Islet of Langerhans (tissue), 1 donor: ENCODE data around the gene AOX1.
"Not testable (repeated sequence)": the region's sequence is repeated elsewhere in the genome, so short reads cannot be mapped to it uniquely, and the experiment has no call there.

Source experiments
- FAIRE-seq: peaks from one replicate; lab custom pipeline; 2011; peaks lifted over from hg19 to GRCh38; lab: Jason Lieb, UNC

The AOX1 gene

DNA sequence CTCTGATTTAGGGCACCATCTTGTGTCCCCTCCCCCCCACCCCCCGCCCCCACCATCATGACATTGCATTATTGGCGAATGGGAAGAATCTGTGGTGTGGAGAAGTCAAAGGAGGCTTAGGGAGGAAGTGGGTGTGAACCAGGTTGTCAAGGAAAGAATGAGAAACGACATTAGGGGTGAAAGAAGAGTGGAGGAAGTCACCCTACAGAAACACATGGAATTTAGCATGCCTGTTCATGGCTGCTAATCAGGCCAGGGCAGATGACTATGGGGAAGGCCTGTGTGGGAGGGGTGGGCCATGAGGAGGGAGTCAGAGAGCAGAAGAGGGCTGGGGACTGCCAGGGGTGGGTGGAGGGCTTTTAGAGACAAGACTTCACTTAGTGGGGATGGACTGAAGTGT, 81.6 kb downstream of the AOX1 start:
- no peak for FAIRE-seq

DNA sequence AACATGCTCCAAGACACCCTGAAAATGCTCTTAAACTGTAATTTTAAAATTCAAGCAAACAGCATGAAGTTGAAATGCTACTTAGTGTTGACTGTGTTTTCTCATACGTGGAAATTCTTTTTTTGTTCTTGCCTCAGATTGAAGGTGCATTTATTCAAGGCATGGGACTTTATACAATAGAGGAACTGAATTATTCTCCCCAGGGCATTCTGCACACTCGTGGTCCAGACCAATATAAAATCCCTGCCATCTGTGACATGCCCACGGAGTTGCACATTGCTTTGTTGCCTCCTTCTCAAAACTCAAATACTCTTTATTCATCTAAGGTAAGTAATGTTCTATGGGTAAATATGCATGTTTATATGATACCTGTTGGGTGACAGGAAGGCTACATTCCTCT, 82.7 kb downstream of the AOX1 start:
- no peak for FAIRE-seq

DNA sequence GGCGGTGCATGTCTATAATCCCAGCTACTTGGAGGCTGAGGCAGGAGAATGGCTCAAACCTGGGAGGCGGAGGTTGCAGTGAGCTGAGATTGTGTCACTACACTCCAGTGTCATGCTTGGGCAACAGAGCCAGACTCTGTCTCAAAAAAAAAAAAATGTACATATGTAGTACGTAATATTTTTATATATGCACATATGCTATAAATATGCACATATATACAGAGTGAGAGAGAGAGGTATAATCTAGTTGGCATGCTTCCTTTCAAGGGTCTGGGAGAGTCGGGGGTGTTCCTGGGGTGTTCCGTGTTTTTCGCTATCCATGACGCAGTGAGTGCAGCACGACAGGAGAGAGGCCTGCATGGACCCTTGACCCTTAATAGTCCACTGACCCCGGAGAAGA, 83.5 kb downstream of the AOX1 start:
- no peak for FAIRE-seq

DNA sequence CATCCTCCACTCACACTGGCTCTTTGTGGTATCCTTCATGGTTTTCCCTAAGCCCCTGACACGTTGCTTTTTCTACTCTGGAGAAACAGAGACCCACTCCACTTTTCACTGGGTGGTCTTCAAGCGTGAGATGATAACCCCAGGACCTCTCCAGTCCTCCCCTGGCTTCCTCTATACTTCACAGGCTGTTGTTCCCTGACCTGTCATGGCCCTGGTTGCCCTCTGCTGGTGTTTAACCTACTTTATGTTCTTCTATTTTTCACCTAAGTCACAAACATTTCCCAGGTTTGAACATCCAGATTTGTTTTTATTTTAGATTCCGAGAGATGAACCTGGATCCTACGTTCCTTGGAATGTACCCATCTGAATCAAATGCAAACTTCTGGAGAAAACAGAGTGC, 84.5 kb downstream of the AOX1 start:
- FAIRE-seq, result no peak

DNA sequence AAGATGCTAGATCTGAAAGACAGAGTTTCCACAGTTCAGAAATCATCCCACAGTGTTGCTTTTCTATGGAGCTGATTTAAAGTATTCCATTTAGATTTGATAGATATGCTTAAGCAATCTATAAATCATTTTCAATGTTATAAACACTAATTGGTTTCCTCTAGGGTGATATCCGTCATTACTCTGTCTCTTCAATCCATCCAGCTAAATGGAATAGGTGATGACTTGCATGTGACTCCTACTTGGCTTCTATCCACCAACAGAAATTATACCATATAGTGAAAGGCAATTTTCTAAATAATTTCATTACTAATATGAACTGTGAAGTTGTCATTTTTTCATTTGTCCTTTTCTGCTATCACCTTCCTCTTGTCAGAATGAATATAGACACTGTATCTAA, 84.9 kb downstream of the AOX1 start:
- no peak for FAIRE-seq

DNA sequence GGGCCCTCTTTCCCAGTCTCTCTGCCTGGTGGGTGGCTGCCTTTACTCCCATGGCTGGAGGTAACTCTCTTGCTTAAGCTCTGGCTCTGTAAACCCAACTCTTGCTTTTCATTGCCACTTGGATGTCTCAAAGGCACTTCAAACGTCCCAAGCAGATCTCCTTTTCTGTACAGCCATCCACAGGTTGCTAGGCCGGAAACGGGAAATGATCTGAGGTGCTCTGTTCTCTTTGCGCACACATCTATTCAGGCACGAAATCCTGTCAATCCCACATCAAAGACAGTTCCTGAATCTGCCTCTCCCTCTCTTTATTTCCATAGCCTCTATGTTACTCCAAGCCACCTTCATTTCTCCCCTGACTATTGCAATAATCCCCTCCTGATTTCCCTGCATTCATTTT, 87.4 kb downstream of the AOX1 start:
- FAIRE-seq, result no peak

DNA sequence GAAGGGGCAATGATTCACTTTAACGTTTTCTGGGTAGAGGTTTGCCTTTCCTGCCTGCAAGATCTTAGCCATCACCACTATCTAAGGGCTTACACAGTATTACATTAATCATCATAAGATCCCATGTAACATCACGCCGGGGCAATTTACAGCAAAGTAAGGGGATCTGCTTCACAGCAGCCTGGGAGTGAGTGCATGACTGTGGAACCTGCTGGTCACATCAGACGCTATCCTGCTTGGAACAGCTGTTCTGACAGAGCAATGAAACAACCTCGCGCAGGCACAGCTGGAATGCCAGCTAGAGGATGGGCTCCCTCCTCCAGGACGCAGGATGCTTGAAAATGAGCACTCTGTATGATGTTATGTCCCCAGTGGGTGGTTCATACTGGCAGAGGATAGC, 89.0 kb downstream of the AOX1 start:
- FAIRE-seq, result no peak

DNA sequence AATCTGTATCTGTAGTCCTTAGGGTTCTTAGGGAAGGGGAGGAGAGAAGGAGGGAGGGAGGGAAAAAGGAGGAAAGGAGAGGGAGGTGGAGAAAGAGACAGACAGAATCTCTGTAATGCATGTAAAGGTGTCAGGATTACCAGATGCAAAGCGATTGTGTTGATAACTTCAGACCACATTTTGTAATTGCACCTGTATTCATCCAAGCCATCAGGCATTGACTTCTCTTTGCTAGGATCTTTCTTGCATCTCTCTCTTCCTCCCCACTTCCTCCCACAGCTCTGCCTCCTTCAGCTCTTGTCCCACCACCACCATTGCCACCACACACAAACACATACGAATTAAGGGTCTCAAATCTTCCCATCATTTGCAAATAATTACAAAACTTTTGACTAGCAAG, 91.4 kb downstream of the AOX1 start:
- FAIRE-seq, result no peak

DNA sequence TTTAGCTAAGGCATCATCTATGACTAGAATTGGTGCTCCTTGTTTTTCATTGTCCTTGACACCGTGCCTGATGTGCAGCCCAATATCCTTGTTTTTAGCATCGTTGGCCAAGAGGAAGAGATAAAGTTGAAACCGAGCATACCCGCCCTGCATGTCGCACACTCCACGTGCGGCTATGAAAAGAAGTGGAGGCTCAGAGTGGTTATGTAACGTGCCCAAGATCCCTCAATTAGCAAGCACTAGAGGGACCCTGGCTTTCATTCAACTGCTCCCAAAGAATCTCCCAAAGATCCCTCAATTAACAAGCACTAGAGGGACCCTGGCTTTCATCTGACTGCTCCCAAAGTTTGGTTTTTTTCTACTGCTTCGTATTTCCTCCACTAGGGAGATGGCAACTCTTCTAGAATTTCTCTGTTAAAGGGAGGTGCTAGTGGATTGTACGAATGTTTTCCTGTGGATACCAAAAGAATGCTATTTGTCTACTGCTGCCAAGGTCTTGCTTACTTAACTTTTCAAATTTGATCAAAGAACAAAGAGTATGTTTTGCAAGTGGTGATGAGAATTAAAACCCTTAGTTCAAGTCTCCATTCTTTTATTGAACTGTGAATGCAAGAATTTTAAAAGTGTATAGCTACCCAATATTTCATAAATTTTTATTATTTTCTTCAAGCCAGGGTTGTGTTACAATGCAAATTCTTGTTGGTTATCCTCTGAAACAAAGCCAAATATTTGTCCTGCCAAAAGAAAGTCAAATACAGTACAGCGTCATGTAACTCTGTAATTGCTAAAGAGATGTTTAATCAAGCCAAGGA, 92.1 kb downstream of the AOX1 start:
- FAIRE-seq, result no peak

DNA sequence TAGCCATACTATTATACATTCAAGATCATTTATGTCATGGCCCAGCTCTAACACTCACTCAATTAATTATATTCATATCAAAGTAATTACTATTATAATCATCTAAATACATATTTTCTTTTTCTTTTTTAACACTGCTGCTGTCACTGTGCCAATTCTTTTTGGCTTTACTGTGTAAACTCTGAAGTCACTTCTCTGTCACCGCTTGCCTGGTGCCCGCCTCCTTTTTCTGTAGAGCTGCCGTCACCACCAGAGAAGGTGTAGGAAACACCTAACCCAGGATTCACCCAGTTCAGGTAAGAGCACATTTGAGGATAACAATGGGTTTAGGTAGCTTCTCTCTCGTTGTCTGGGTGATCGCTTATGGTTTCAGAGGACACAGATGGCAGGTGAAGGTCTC, 93.3 kb downstream of the AOX1 start:
- no peak for FAIRE-seq

DNA sequence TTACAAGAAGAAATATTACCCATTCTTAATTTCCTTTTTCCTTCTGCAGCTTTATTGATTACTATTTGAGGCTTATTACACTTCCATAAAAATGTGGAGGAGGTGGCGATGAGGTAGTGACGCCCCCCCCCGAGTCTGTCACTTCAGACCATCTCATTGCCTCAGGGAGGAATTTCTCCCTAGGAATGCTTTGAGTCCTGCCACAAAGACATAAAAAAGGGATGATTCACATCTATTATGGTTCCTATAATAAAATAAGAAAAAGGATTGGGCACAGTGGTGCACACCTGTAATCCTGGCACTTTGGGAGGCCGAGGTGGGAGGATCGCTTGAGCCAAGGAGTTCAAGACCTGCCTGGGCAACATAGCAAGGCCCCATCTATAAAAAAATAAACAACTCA, 93.7 kb downstream of the AOX1 start:
- FAIRE-seq, result no peak

DNA sequence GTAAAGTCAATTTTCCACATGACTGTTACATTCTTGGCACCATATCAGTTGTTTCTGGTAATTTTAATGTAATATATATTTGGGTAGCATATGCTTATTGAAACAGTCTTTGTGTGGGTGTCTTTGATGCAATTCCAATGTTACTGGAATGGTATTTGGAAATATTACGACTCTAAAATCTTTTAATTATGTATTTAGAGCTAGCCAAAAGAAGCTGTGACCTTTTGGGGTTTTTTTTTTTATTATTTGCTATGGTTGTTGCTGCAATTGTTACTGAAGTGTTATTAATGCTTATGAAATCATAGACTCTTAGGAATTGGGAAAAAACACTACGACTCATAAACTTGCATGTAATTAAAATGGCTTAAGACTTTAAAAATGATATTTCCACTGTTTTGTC, 95.9 kb downstream of the AOX1 start:
- FAIRE-seq, result no peak

DNA sequence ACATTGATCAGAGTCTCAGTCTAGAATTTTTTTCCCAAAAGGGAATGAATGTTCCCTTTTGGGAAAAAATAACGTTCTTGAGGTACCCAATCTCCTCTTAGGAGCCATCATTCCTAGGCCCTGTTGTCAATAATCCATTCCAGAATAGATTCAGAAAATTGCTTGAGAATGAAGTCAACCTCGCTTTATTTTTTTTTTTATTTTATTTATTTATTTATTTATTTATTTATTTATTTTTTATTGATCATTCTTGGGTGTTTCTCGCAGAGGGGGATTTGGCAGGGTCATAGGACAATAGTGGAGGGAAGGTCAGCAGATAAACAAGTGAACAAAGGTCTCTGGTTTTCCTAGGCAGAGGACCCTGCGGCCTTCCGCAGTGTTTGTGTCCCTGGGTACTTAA, 96.6 kb downstream of the AOX1 start:
- not testable (repeated sequence) for FAIRE-seq

DNA sequence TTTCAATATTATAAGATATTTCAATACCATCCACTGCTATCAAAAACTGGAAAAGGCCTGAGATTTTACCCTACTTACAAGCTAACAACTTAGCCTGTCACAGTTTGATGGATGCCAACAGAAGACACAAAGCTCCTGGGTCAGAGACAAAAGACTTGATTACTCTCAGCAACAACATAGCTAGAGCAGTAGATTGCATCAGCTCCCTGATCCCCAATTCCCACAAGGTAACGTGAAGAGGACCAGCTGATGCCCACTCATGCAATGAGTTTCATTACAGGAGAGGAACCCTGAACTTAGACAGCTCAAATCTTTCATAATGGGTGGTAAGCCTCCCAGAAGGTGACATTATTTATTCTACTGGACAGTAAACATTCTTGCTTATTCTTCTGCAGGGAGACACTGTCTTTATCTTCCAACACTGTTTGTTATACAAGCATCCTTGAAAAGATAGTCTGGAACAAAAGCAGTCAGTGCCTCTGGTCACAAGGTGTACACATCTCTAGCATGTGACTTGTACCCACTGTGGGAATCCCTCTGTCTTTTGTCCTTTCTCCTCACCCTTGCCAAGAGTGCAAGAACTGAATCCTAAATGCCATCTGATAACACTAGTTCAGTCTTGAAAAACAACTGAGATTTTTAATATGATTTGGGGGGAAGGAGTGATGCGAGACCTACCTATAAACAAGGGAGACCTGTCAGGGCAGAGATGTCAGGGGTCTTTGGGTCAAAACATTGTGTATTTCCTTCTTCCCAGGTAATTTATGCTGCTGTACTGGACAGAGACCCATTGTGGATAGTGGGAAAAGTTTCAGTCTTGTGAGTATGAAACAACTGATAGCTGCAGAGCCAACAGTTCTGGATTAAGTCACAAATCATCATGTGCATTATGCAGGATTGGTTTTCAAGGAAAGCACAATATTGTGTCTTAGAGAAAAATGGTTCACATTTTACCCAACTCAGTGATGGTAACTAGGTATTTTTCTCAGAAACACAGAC, 102.4 kb downstream of the AOX1 start:
- FAIRE-seq, result no peak

DNA sequence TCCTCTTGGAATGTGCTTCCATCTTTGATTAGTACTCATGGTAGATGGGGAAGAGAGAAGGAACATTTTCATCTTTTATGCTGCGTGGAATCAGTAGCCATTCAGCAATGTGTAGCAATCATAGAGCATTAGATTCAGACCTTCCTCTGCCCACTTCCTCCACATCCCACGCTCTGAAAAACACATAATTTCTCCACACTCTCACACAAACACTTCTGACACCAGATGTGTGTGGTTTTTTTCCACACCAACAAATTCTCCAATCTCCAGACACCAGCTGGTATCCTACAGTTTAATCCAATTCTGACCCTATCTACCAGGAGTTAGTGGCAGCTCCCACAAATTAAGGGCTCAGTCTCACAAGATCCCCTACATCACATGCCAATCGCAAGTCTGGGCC, 103.3 kb downstream of the AOX1 start:
- no peak for FAIRE-seq

DNA sequence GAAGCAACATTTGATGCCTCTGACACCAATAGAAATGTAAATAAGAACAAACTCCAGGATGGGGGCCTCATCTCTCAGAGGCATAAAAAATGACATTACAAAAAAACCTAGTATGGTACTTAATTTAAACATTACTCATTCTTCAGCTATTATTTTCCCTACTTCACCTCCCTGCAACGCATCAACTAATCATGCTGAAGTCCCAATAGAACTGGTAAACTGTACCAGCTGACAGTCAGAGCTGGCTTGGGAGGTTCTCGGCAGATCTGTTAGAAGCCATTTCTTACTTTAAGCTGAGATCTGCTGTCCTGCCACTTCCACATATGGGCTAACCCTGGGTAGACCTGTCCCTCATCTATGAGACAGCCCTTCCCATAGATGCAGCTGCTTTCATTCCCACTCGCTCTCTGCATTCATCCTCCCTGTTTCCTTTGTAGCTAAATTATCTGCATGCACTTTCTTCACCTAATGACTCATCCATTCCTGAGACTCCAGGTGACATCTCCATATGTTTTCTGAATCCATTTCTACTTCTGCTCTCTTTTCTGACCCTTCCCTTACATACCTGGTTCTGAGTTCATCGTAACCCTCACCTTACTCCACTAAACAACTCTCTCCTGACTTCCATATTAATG, 108.1 kb downstream of the AOX1 start:
- no peak for FAIRE-seq

DNA sequence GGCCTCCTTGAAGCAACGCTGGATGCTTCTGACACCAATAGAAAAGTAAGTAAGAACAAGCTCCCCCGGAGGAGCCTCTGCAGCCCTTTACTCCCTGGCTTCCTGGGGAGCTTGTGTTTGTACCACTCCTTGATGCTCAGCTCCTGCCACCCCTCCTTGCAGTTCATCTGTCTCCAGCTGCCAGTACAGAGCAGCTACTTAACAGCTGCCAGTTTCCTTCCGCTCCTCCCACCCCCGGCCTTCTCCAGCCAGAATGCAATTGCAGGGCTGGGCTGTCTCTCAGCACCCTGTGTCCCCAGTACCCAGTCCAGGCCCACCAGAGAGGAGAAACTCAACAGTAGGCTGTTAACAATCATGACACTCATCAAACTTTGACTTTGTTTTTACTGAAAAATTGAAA, 109.4 kb downstream of the AOX1 start:
- no peak for FAIRE-seq

DNA sequence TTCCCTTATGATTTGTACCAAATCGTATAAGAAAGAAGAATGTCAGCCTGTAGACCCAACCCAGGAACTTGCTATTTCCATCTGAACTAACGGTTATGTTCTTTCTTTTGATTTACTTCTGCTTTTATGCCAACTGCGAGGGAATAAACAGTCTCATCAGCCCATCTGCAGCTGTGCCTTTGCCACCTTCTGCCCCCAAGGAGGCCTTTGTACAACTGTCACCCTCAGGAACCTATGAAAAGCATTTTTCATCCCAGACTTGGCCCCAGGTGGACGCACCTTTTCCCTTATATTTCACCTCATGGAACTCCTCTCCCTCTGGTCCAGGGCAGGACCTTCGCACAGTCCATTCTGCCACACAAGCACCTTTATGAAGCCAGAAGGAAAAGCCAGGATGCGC, 109.8 kb downstream of the AOX1 start:
- FAIRE-seq, result no peak

DNA sequence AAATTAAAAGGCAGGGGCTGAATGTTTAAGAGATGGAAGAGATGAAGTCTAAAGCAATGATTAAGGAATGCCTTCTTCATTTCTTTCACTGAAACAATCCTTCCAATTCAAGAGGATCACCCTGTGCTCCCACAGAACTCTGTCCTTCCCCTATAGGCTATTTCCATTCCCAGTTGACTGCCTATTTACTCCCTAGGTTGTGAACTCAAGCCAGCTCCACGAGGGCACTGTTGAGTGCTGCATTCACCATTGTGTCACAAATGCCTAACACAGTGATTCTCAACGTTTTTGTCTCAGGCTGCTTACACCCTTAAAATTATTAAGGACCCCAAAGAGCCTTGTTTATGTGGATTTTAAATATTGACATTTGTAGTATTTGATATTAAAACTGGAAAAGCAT, 112.4 kb downstream of the AOX1 start:
- FAIRE-seq, result no peak

DNA sequence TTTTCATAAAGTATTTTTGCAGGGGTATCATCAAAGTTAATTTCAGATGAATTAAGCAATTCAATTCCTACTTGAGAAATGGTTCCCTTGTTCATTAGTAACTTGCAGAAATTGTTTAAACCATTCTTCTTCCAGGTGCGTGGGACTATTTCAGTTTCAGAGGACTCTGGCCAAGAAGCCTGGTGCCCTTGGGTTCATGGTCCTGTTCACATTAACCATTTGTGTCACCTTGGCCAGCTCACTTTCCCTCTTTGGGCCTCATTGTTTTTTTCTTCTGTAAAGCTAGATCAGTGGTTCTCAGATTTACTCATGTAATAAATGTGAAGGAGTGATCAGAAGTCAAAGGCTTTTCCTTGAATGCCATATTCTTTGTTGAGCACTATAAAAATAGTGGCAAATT, 113.5 kb downstream of the AOX1 start:
- FAIRE-seq, result no peak

DNA sequence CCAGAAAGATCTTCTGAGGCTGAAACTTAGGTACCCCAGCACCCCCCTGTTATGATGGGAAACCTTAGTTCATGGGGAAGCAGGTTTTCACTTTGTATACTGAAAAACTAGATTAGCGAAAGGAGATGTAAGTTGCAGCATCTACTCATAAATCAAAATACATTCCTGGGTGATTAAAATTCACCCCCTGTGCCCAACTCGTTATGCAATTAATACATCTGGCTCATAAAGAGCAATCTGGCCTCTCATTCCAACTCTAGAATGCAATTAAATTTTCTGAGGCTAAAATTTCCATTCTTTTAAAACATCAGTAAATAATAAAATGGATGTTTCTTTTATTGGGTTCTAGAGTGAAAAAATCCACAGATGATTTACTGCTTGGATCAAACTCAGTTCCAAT, 115.0 kb downstream of the AOX1 start:
- no peak for FAIRE-seq

DNA sequence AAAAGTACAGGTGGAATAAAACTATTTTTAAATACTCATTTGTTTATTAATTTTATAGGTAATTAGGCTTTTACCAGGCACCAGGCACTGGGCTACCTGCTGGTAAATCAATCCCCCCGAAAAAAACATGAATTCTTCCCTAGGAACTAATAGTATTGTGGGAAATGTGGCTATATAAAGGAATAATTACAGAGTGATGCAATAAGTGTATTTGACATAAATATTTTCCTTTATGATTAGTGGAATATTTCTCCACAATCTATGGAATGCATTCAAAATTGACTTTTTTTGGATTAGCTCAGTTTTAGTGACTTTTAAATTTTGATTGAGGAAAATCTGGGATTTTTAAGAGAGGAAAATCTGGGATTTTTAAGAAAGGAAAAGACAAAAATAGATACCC, 116.2 kb downstream of the AOX1 start:
- FAIRE-seq, result no peak

DNA sequence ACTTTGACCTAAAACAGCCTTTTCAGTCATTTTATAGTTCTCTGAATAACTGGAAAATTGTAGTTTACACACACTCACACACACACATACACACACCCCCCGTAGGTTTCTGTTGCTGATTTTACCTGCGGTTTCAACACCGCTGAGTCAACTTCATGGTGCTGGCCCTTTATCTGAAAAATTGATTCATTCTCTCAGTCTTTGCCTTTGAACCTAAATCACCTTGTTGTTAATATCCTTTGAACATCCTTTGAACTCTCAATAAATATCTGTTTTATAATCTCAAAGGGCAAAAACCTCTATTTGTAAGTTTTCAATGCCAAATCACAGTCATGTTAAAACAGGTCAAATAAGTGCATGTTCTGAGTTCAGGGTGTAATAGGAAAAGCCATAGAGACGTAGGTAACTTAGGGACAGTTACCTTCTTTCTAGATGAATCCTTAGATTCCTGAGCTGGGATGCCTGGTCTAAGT, 116.9 kb downstream of the AOX1 start:
- FAIRE-seq, result no peak
